Omental fat pad (tissue), 4 donors: ENCODE measurements around the gene PIEZO1. TPM values are rescaled to one million over a fixed set of nuclear protein-coding genes. Genes with fewer than 3 reads are reported as not detected.

Experiments
- ATAC-seq: fragments of 150-250 bp; one replicate; pipeline ENCODE4 v1.9.1; 2016; ENCODE audit warnings: mild to moderate bottlenecking, moderate library complexity; ENCODE audit not compliant: low FRiP score
- DNase-seq: peaks from one replicate; pipeline ENCODE4 v3.0.0-alpha.2; 2019; ENCODE audit warnings: low spot score
- CTCF ChIP-seq, 3 donors: fragments of 450-650 bp; IDR thresholded peaks; one replicate each; pipeline ENCODE4 v1.5.1; 2016 to 2017; ENCODE audit warnings: antibody characterized with exemption in 3 of 3, mild to moderate bottlenecking in 3 of 3, moderate library complexity in 2 of 3
- total RNA-seq, 4 donors: library from RNA; depleted of rRNA; stranded (reverse); fragments of >200 nt; gene quantifications; one replicate each; pipeline ENCODE4 v1.1.0, GENCODE V29; 2016

Gene PIEZO1
- total RNA-seq, 4 donors from 2014 or later: 151 to 315 (median 249) TPM

- DNase-seq (no peak), ATAC-seq (no peak)
- no peak for TF ChIP-seq CTCF (IDR thresholded peaks at IDR 0.05)
Observed at GRCh38 chr16:88723911-88724310, 61.1 kb downstream of the PIEZO1 start.

- ATAC-seq (no peak), DNase-seq (no peak)
- no peak for TF ChIP-seq CTCF (IDR thresholded peaks at IDR 0.05)
Observed at GRCh38 chr16:88723507-88723887, 61.5 kb downstream of the PIEZO1 start.

- DNase-seq: no peak
- ATAC-seq: no peak
- no peak for TF ChIP-seq CTCF (IDR thresholded peaks at IDR 0.05)
Observed at GRCh38 chr16:88722784-88723506, 62.1 kb downstream of the PIEZO1 start.

- no peak for TF ChIP-seq CTCF (IDR thresholded peaks at IDR 0.05)
- DNase-seq (no peak), ATAC-seq (no peak)
Observed at GRCh38 chr16:88721815-88722755, 62.9 kb downstream of the PIEZO1 start.

- DNase-seq: no peak
- TF ChIP-seq CTCF (IDR thresholded peaks at IDR 0.05): no peak
- no peak for ATAC-seq
Observed at GRCh38 chr16:88721236-88721635, 63.8 kb downstream of the PIEZO1 start.

GRCh38 chr16:88720396-88720970 is 64.5 kb downstream of the PIEZO1 start:
- DNase-seq (no peak), ATAC-seq (no peak)
- no peak for TF ChIP-seq CTCF (IDR thresholded peaks at IDR 0.05)
